Measurements from ENCODE around the gene B4GALNT1. TPM values are rescaled to one million over a fixed set of nuclear protein-coding genes. Genes with fewer than 3 reads are reported as not detected.
"Not testable (repeated sequence)": the region's sequence is repeated elsewhere in the genome, so short reads cannot be mapped to it uniquely, and the experiment has no call there.

The B4GALNT1 gene
- total RNA-seq, 1 donor from 2014 or later = 2.2 TPM

- no peak for DNase-seq (ENCODE audit: low read depth)
- H3K36me3 ChIP-seq (ENCODE audit: control insufficient read depth, insufficient read depth, low read length) = no peaks in the 10 kb centered on the region
- no peak overlapping the region for H3K4me3 ChIP-seq (ENCODE audit: low read depth, low read length)
- H3K27me3 ChIP-seq (ENCODE audit: control insufficient read depth, insufficient read depth, low read length) = peaks cover 16% of the 10 kb centered on the region
- TF ChIP-seq CTCF (IDR thresholded peaks at IDR 0.05; ENCODE audit: insufficient read depth, low read length, poor library complexity, severe bottlenecking) = no peak
These were observed 5.1 kb upstream of the B4GALNT1 start for GRCh38 chr12:57638096-57638495.

- Histone ChIP-seq H3K36me3 (ENCODE audit: control insufficient read depth, insufficient read depth, low read length) (no peaks in the 10 kb centered on the region), H3K27me3 (ENCODE audit: control insufficient read depth, insufficient read depth, low read length) (peaks cover 22% of the 10 kb centered on the region), H3K4me3 (ENCODE audit: low read depth, low read length) (no peak overlapping the region)
- no peak for DNase-seq (ENCODE audit: low read depth)
- TF ChIP-seq CTCF (IDR thresholded peaks at IDR 0.05; ENCODE audit: insufficient read depth, low read length, poor library complexity, severe bottlenecking) = no peak
These were observed 4.4 kb upstream of the B4GALNT1 start for GRCh38 chr12:57637364-57637763.

GRCh38 chr12:57636731-57637130 is 3.7 kb upstream of the B4GALNT1 start:
- not testable (repeated sequence) for H3K36me3 ChIP-seq (ENCODE audit: control insufficient read depth, insufficient read depth, low read length); H3K4me3 ChIP-seq (ENCODE audit: low read depth, low read length); DNase-seq (ENCODE audit: low read depth)
- peaks cover 29% of the 10 kb centered on the region for H3K27me3 ChIP-seq (ENCODE audit: control insufficient read depth, insufficient read depth, low read length)

DNA sequence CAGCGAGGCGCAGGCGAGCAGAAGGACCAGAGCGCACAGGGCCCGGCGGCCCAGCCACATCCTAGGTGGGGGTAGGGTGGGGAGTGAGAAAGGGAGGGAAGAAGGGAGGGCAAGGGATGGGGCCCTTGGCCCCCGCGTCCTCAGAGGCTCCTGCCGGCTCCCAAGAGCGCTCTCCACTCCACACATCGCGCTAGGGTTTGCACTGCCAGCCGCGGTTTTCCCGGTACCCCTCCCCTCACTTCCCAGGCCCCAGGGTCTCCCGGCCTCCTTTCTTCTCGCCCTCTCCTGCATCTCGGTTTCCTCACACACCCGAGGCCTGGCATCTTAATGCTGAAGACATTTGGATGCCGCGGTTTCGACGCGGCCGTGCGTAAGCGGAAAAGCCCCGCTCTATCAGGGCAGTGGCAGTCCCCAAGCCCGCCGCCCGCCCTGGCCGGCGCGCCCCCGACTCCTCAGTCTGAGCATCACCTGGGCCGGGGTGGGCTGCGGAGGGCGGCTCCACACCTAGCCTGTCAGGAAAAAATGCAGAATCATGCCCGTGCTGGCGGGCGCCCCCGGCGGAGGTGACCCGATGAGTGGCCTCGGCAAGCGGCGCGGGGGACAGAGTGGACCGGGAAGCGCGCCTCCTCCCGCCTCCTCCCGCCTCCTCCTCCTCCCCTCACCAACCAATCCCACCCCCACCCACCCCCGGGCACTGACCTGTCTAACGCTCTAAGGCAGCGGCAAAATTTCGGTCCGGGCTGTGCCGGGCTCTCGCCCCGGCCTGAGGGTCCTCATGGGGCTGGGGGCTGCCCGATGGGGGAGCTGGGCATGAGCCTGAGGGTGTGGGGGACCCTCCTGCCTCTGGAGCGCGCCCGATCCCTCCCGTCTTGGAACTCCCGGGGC is 686 bp downstream of the B4GALNT1 start:
- DNase-seq (ENCODE audit: low read depth) = no peak
- Histone ChIP-seq H3K4me3 (ENCODE audit: low read depth, low read length) (peak overlapping the region; percentile 39), H3K36me3 (ENCODE audit: control insufficient read depth, insufficient read depth, low read length) (no peaks in the 10 kb centered on the region), H3K27me3 (ENCODE audit: control insufficient read depth, insufficient read depth, low read length) (peaks cover 56% of the 10 kb centered on the region)
- TF ChIP-seq CTCF (IDR thresholded peaks at IDR 0.05; ENCODE audit: insufficient read depth, low read length, poor library complexity, severe bottlenecking) = no peak

DNA sequence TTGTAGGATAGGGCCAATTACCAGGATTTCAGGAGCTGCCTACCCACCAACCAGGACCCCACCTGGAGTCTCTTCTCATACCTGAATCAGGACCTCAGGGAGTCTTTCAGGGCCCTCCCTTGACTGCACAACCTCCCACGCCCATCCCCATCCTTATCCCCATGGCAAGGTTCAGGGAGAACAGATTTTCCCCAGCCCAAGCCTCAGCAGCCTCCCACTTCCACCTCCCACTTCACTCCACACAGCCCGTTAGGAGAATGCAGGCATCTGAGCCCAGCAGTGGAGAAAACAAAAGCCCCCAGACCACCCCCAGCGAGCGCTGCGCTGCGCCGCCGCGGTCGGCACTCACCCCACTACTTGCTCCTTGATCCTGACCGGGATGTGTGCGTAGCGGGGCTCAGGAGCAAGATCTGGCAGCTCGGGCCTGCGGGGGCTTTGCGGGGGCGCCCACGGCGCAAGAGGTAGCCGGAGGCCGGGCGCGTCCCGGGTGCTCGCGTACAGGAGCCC is 1.4 kb downstream of the B4GALNT1 start:
- no peak for DNase-seq (ENCODE audit: low read depth)
- TF ChIP-seq CTCF (IDR thresholded peaks at IDR 0.05; ENCODE audit: insufficient read depth, low read length, poor library complexity, severe bottlenecking) = no peak
- H3K36me3 ChIP-seq (ENCODE audit: control insufficient read depth, insufficient read depth, low read length) = no peaks in the 10 kb centered on the region
- H3K4me3 ChIP-seq (ENCODE audit: low read depth, low read length) = no peak overlapping the region
- H3K27me3 ChIP-seq (ENCODE audit: control insufficient read depth, insufficient read depth, low read length) = peaks cover 63% of the 10 kb centered on the region

- no peaks in the 10 kb centered on the region for H3K36me3 ChIP-seq (ENCODE audit: control insufficient read depth, insufficient read depth, low read length)
- TF ChIP-seq CTCF (IDR thresholded peaks at IDR 0.05; ENCODE audit: insufficient read depth, low read length, poor library complexity, severe bottlenecking) = no peak
- peaks cover 69% of the 10 kb centered on the region for H3K27me3 ChIP-seq (ENCODE audit: control insufficient read depth, insufficient read depth, low read length)
- no peak overlapping the region for H3K4me3 ChIP-seq (ENCODE audit: low read depth, low read length)
- no peak for DNase-seq (ENCODE audit: low read depth)
These were observed 2.0 kb downstream of the B4GALNT1 start for GRCh38 chr12:57630891-57631433.
